ENCODE data around the gene EGLN2. TPM values are rescaled to one million over a fixed set of nuclear protein-coding genes. Genes with fewer than 3 reads are reported as not detected.

EGLN2 gene
- total and polyA plus RNA-seq, 10 of the 15 experiments (the other 5 are each of a cell fraction or from before 2014, with no cell fraction given), result 8.6 to 93.0 (median 66.8) TPM

GRCh38 chr19:40768869-40769268, 30.1 kb upstream of the EGLN2 start:
- no peak for DNase-seq (ENCODE audit: low read depth, low spot score)
- Histone ChIP-seq H2AFZ (ENCODE audit: control insufficient read depth, low read depth, low read length) (no peak overlapping the region), H3K4me1 (ENCODE audit: control insufficient read depth, insufficient read depth, low read length) (no peaks in the 10 kb centered on the region), H3K27me3 (replicated peaks in 1 of 2; ENCODE audit: control insufficient read depth in 2 of 2, insufficient read depth in 2 of 2, low read length in 1 of 2) (no peaks in the 10 kb centered on the region), H3K27ac (ENCODE audit: control insufficient read depth, insufficient read depth) (no peak overlapping the region), H3K9ac (ENCODE audit: control insufficient read depth, insufficient read depth, low read length) (no peak overlapping the region), H3K9me3 (replicated peaks; ENCODE audit: control insufficient read depth, insufficient read depth, low read length) (peaks cover 2% of the 10 kb centered on the region), H3K4me2 (ENCODE audit: control insufficient read depth, insufficient read depth) (no peak overlapping the region), H4K20me1 (ENCODE audit: control insufficient read depth, insufficient read depth) (no peaks in the 10 kb centered on the region), H3K4me3 (no peak overlapping the region), H3K79me2 (ENCODE audit: control insufficient read depth, insufficient read depth, low read length) (no peaks in the 10 kb centered on the region), H3K36me3 (ENCODE audit: control insufficient read depth in 2 of 2, insufficient read depth in 2 of 2, low read length in 1 of 2) (peaks cover 15 to 16% of the 10 kb centered on the region in 2 experiments; a peak in 3 of 4 replicates)
- no peak for ATAC-seq
- CTCF ChIA-PET, result no interaction called here
- no peak for TF ChIP-seq ZBED1 (IDR thresholded peaks at IDR 0.05; ENCODE audit: borderline replicate concordance)
- TF ChIP-seq JUNB (IDR thresholded peaks at IDR 0.05), result no peak
- no peak for TF ChIP-seq ZNF622 (IDR thresholded peaks at IDR 0.05)
- no peak for TF ChIP-seq SUZ12 (IDR thresholded peaks at IDR 0.05; ENCODE audit: unreplicated experiment)
- TF ChIP-seq ASH2L (IDR thresholded peaks at IDR 0.05; ENCODE audit: borderline replicate concordance, low read depth), result no peak
- TF ChIP-seq LARP7 (IDR thresholded peaks at IDR 0.05), result no peak
- no peak for TF ChIP-seq JUND (IDR thresholded peaks at IDR 0.05; ENCODE audit: low read depth, low read length)
- TF ChIP-seq FOS (IDR thresholded peaks at IDR 0.05; ENCODE audit: borderline replicate concordance, extremely low read depth, insufficient read length), result no peak
- no peak for TF ChIP-seq PKNOX1 (IDR thresholded peaks at IDR 0.05)
- no peak for TF ChIP-seq ZBTB33 (IDR thresholded peaks at IDR 0.05)
- no peak for TF ChIP-seq YBX1 (IDR thresholded peaks at IDR 0.05)
- TF ChIP-seq EGR1 (IDR thresholded peaks at IDR 0.05; ENCODE audit: borderline replicate concordance in 1 of 2, low read depth in 2 of 2, low read length in 2 of 2), result no peak
- no peak for TF ChIP-seq YY1 (IDR thresholded peaks at IDR 0.05; ENCODE audit: low read depth, low read length)
- TF ChIP-seq TBL1XR1 (IDR thresholded peaks at IDR 0.05; ENCODE audit: low read depth, low read length), result no peak
- no peak for TF ChIP-seq SP1 (IDR thresholded peaks at IDR 0.05; ENCODE audit: low read depth, low read length)
- TF ChIP-seq SRF (IDR thresholded peaks at IDR 0.05; ENCODE audit: low read depth in 2 of 2, low read length in 2 of 2), result no peak
- no peak for TF ChIP-seq KAT2A (conservative IDR thresholded peaks at IDR 0.05; ENCODE audit: control insufficient read depth, low read depth, low read length)
- intact Hi-C loops (cut with micrococcal nuclease; ENCODE audit: unreplicated experiment), result no loop called here
- POLR2A ChIA-PET, result no interaction called here
- SMC1A ChIA-PET (ENCODE audit: uncharacterized antibody, unreplicated experiment), result interaction anchor here (2.3 to 11.2 kb wide), 2 partner anchors 9 to 16 kb away, joined by 5 to 256 read pairs; partner anchors contain the start of genes ACTMAP, RAB4B and SNRPA
- in situ Hi-C loops (cut with MboI), result no loop called here
- no peak for FAIRE-seq
- RAD21 ChIA-PET (ENCODE audit: unreplicated experiment), result no interaction called here
- WGBS (ENCODE audit: insufficient coverage, insufficient replicate concordance, low lambda C conversion rate, missing lambda C conversion rate), result 65% methylated on average over 5 of the region's 5 CpGs
- BruUV-seq (replicated peaks), result no TSS peak
